SU-DHL-6 (cell line): Measurements from ENCODE around the gene SAMSN1.

Experiments
- CTCF ChIP-seq: fragments of 200-600 bp; sonication (generic); IDR thresholded peaks from one replicate; pipeline ENCODE4 v1.5.1; 2017; ENCODE audit warnings: antibody characterized with exemption, mild to moderate bottlenecking, low read length, moderate library complexity; ENCODE audit not compliant: insufficient read depth, poor library complexity, severe bottlenecking
- EZH2phosphoT487 ChIP-seq: fragments of 200-600 bp; sonication (generic), shearing (Covaris generic); conservative IDR thresholded peaks from 2 replicates; pipeline ENCODE4 v1.6.1; 2018; ENCODE audit warnings: mild to moderate bottlenecking, antibody characterized with exemption, low read length, moderate library complexity, mixed read lengths

- TF ChIP-seq CTCF, result no peak
- no peak for TF ChIP-seq EZH2phosphoT487
Measured at GRCh38 chr21:14493731-14494130, 52.4 kb downstream of the SAMSN1 start.
